Measurements from ENCODE around the gene CLEC19A. TPM values are rescaled to one million over a fixed set of nuclear protein-coding genes. Genes with fewer than 3 reads are reported as not detected.
A peak's percentile ranks its signal among the peaks of the same experiment; 100 is the strongest.

CLEC19A gene
- total RNA-seq, 2 experiments from 2014 or later, result not detected

GRCh38 chr16:19344224-19344801 is 58.8 kb downstream of the CLEC19A start:
- Histone ChIP-seq H3K27ac (ENCODE audit: low read depth, low read length, poor library complexity, severe bottlenecking) (no peak overlapping the region), H3K4me3 (ENCODE audit: low read depth, low read length, poor library complexity, severe bottlenecking) (no peak overlapping the region), H2AFZ (ENCODE audit: low read length) (no peak overlapping the region), H3K9me2 (ENCODE audit: insufficient read depth, low read length) (no peaks in the 10 kb centered on the region), H3K9me3 (ENCODE audit: low read length) (no peaks in the 10 kb centered on the region), H3K36me3 (ENCODE audit: insufficient read depth, low read length) (no peaks in the 10 kb centered on the region), H4K20me1 (ENCODE audit: insufficient read depth, low read length) (no peaks in the 10 kb centered on the region), H3K4me1 (ENCODE audit: insufficient read depth, low read length, poor library complexity, severe bottlenecking) (no peaks in the 10 kb centered on the region), H3K4me2 (ENCODE audit: low read length) (no peak overlapping the region), H3K79me2 (ENCODE audit: insufficient read depth, low read depth, low read length) (no peaks in the 10 kb centered on the region)
- intact Hi-C loops (cut with micrococcal nuclease; ENCODE audit: unreplicated experiment), result no loop called here
- no peak for DNase-seq (ENCODE audit: low spot score)
- no TSS peak for BruUV-seq (replicated peaks)
- ChIA-PET CTCF (ENCODE audit: unreplicated experiment) (interaction anchor here (0.5 kb wide), 1 partner anchor 144 kb away, joined by 3 read pairs; no protein-coding TSS in a partner anchor), POLR2A (no interaction called here)
- TF ChIP-seq CTCF (conservative IDR thresholded peaks at IDR 0.05; ENCODE audit: low read length), result no peak
- no peak for TF ChIP-seq EZH2phosphoT487 (IDR thresholded peaks at IDR 0.05; ENCODE audit: borderline replicate concordance, low read depth, low read length)

- no peaks in the 10 kb centered on the region for H3K36me3 ChIP-seq (ENCODE audit: insufficient read depth, low read length)
- BruUV-seq (replicated peaks), result no TSS peak
- H3K4me1 ChIP-seq (ENCODE audit: insufficient read depth, low read length, poor library complexity, severe bottlenecking), result no peaks in the 10 kb centered on the region
- POLR2A ChIA-PET, result no interaction called here
- H3K79me2 ChIP-seq (ENCODE audit: insufficient read depth, low read depth, low read length), result no peaks in the 10 kb centered on the region
- H3K4me3 ChIP-seq (ENCODE audit: low read depth, low read length, poor library complexity, severe bottlenecking), result no peak overlapping the region
- H3K4me2 ChIP-seq (ENCODE audit: low read length), result no peak overlapping the region
- no peak for DNase-seq (ENCODE audit: low spot score)
- TF ChIP-seq CTCF (conservative IDR thresholded peaks at IDR 0.05; ENCODE audit: low read length) (no peak), EZH2phosphoT487 (IDR thresholded peaks at IDR 0.05; ENCODE audit: borderline replicate concordance, low read depth, low read length) (no peak)
- no peak overlapping the region for H2AFZ ChIP-seq (ENCODE audit: low read length)
- no peaks in the 10 kb centered on the region for H4K20me1 ChIP-seq (ENCODE audit: insufficient read depth, low read length)
- intact Hi-C loops (cut with micrococcal nuclease; ENCODE audit: unreplicated experiment), result no loop called here
- CTCF ChIA-PET (ENCODE audit: unreplicated experiment), result interaction anchor here (0.5 kb wide), 1 partner anchor 145 kb away, joined by 3 read pairs; no protein-coding TSS in a partner anchor
- H3K9me3 ChIP-seq (ENCODE audit: low read length), result no peaks in the 10 kb centered on the region
- no peaks in the 10 kb centered on the region for H3K9me2 ChIP-seq (ENCODE audit: insufficient read depth, low read length)
- no peak overlapping the region for H3K27ac ChIP-seq (ENCODE audit: low read depth, low read length, poor library complexity, severe bottlenecking)
These were observed 59.4 kb downstream of the CLEC19A start for GRCh38 chr16:19344980-19345379.

- POLR2A ChIA-PET, result no interaction called here
- intact Hi-C loops (cut with micrococcal nuclease; ENCODE audit: unreplicated experiment), result no loop called here
- H4K20me1 ChIP-seq (ENCODE audit: insufficient read depth, low read length), result no peaks in the 10 kb centered on the region
These were observed 60.9 kb downstream of the CLEC19A start for GRCh38 chr16:19346335-19346922.

More at GRCh38 chr16:19346335-19346922, 60.9 kb downstream of the CLEC19A start:
- no peak overlapping the region for H2AFZ ChIP-seq (ENCODE audit: low read length)
- no peaks in the 10 kb centered on the region for H3K9me2 ChIP-seq (ENCODE audit: insufficient read depth, low read length)
- no peaks in the 10 kb centered on the region for H3K79me2 ChIP-seq (ENCODE audit: insufficient read depth, low read depth, low read length)
- no peak overlapping the region for H3K4me2 ChIP-seq (ENCODE audit: low read length)
- DNase-seq (ENCODE audit: low spot score), result peak; percentile 4
- CTCF ChIA-PET (ENCODE audit: unreplicated experiment), result no interaction called here
- H3K27ac ChIP-seq (ENCODE audit: low read depth, low read length, poor library complexity, severe bottlenecking), result no peak overlapping the region
- no TSS peak for BruUV-seq (replicated peaks)
- H3K9me3 ChIP-seq (ENCODE audit: low read length), result no peaks in the 10 kb centered on the region
- H3K36me3 ChIP-seq (ENCODE audit: insufficient read depth, low read length), result no peaks in the 10 kb centered on the region
- no peaks in the 10 kb centered on the region for H3K4me1 ChIP-seq (ENCODE audit: insufficient read depth, low read length, poor library complexity, severe bottlenecking)
- TF ChIP-seq CTCF (conservative IDR thresholded peaks at IDR 0.05; ENCODE audit: low read length) (no peak), EZH2phosphoT487 (IDR thresholded peaks at IDR 0.05; ENCODE audit: borderline replicate concordance, low read depth, low read length) (no peak)
- no peak overlapping the region for H3K4me3 ChIP-seq (ENCODE audit: low read depth, low read length, poor library complexity, severe bottlenecking)

All from OCI-LY7 (cell line).